ENCODE measurements around the gene RMND5A.
A peak's percentile ranks its signal among the peaks of the same experiment; 100 is the strongest.

RMND5A gene

GRCh38 chr2:86788165-86788564 lies 68.1 kb downstream of the RMND5A start:
- no peak overlapping the region for H4K91ac ChIP-seq (ENCODE audit: low read depth, low read length)
- no peak overlapping the region for H3K14ac ChIP-seq (ENCODE audit: low read length)
- H3K79me2 ChIP-seq (ENCODE audit: control insufficient read depth, insufficient read depth, low read length, poor library complexity) = no peaks in the 10 kb centered on the region
- H2AK5ac ChIP-seq (ENCODE audit: low read length) = no peak overlapping the region
- no peaks in the 10 kb centered on the region for H3K79me1 ChIP-seq (ENCODE audit: low read length)
- H3K4me1 ChIP-seq (ENCODE audit: control insufficient read depth in 1 of 2, insufficient read depth in 2 of 2, low read length in 2 of 2) = peaks cover 0 to 8% of the 10 kb centered on the region in 2 experiments
- no peak overlapping the region for H3K4ac ChIP-seq (ENCODE audit: low read depth, low read length)
- H2BK12ac ChIP-seq (ENCODE audit: low read length) = no peak overlapping the region
- DNase-seq = no peak
- H4K8ac ChIP-seq (ENCODE audit: low read depth, low read length) = no peak overlapping the region
- no peak overlapping the region for H2BK120ac ChIP-seq (ENCODE audit: insufficient read depth, low read length, poor library complexity)
- peaks cover 43% of the 10 kb centered on the region for H3K27me3 ChIP-seq (ENCODE audit: insufficient read depth, low read length)
- no peak overlapping the region for H3K4me2 ChIP-seq (ENCODE audit: low read length)
- H3K4me3 ChIP-seq (ENCODE audit: low read depth, low read length) = no peak overlapping the region
- H4K12ac ChIP-seq (ENCODE audit: low read depth, low read length) = no peak overlapping the region
- H2AFZ ChIP-seq (ENCODE audit: insufficient read depth, low read length, poor library complexity) = no peak overlapping the region
- no peak overlapping the region for H3K18ac ChIP-seq (ENCODE audit: low read length)
- H3K36me3 ChIP-seq (ENCODE audit: control insufficient read depth in 1 of 2, insufficient read depth in 2 of 2, low read length in 2 of 2) = no peaks in the 10 kb centered on the region
- no peak overlapping the region for H2BK5ac ChIP-seq (ENCODE audit: low read depth, low read length, poor library complexity)
- WGBS (ENCODE audit: extremely low coverage, insufficient coverage, insufficient read length) = no CpG with 5 or more reads among the region's 7 CpGs
- no peak overlapping the region for H3K9ac ChIP-seq (ENCODE audit: low read length)
- H3K23ac ChIP-seq (ENCODE audit: low read length) = no peak overlapping the region
- H3K27ac ChIP-seq (ENCODE audit: low read depth, low read length) = no peak overlapping the region
- peaks cover 13% of the 10 kb centered on the region for H3K9me3 ChIP-seq (ENCODE audit: insufficient read depth, low read depth, low read length)

- Histone ChIP-seq H3K14ac (ENCODE audit: low read length) (no peak overlapping the region), H3K4me1 (ENCODE audit: control insufficient read depth in 1 of 2, insufficient read depth in 2 of 2, low read length in 2 of 2) (peaks cover 0 to 8% of the 10 kb centered on the region in 2 experiments), H2BK120ac (ENCODE audit: insufficient read depth, low read length, poor library complexity) (no peak overlapping the region), H2BK5ac (ENCODE audit: low read depth, low read length, poor library complexity) (no peak overlapping the region), H3K18ac (ENCODE audit: low read length) (no peak overlapping the region), H2AK5ac (ENCODE audit: low read length) (no peak overlapping the region), H4K8ac (ENCODE audit: low read depth, low read length) (no peak overlapping the region), H3K79me2 (ENCODE audit: control insufficient read depth, insufficient read depth, low read length, poor library complexity) (no peaks in the 10 kb centered on the region), H3K27ac (ENCODE audit: low read depth, low read length) (no peak overlapping the region), H2BK12ac (ENCODE audit: low read length) (no peak overlapping the region), H2AFZ (ENCODE audit: insufficient read depth, low read length, poor library complexity) (no peak overlapping the region), H3K9ac (ENCODE audit: low read length) (no peak overlapping the region), H3K4me2 (ENCODE audit: low read length) (peak overlapping the region; percentile 34), H3K9me3 (ENCODE audit: insufficient read depth, low read depth, low read length) (peaks cover 13% of the 10 kb centered on the region), H3K27me3 (ENCODE audit: insufficient read depth, low read length) (peaks cover 43% of the 10 kb centered on the region), H3K79me1 (ENCODE audit: low read length) (no peaks in the 10 kb centered on the region), H3K4me3 (ENCODE audit: low read depth, low read length) (no peak overlapping the region), H3K36me3 (ENCODE audit: control insufficient read depth in 1 of 2, insufficient read depth in 2 of 2, low read length in 2 of 2) (no peaks in the 10 kb centered on the region), H3K23ac (ENCODE audit: low read length) (no peak overlapping the region), H4K12ac (ENCODE audit: low read depth, low read length) (no peak overlapping the region), H3K4ac (ENCODE audit: low read depth, low read length) (no peak overlapping the region), H4K91ac (ENCODE audit: low read depth, low read length) (no peak overlapping the region)
- WGBS (ENCODE audit: extremely low coverage, insufficient coverage, insufficient read length) = no CpG with 5 or more reads among the region's 64 CpGs
- no peak for DNase-seq
These were observed 69.0 kb downstream of the RMND5A start for GRCh38 chr2:86788881-86789686.

- no peak overlapping the region for H2AFZ ChIP-seq (ENCODE audit: insufficient read depth, low read length, poor library complexity)
- H3K27me3 ChIP-seq (ENCODE audit: insufficient read depth, low read length) = peaks cover 43% of the 10 kb centered on the region
- no peak overlapping the region for H3K4ac ChIP-seq (ENCODE audit: low read depth, low read length)
- H3K27ac ChIP-seq (ENCODE audit: low read depth, low read length) = no peak overlapping the region
- peaks cover 0 to 8% of the 10 kb centered on the region in 2 experiments for H3K4me1 ChIP-seq (ENCODE audit: control insufficient read depth in 1 of 2, insufficient read depth in 2 of 2, low read length in 2 of 2)
- H3K4me3 ChIP-seq (ENCODE audit: low read depth, low read length) = no peak overlapping the region
- no peak for DNase-seq
- no peak overlapping the region for H2BK5ac ChIP-seq (ENCODE audit: low read depth, low read length, poor library complexity)
- no peak overlapping the region for H3K4me2 ChIP-seq (ENCODE audit: low read length)
- H3K18ac ChIP-seq (ENCODE audit: low read length) = no peak overlapping the region
- peaks cover 13% of the 10 kb centered on the region for H3K9me3 ChIP-seq (ENCODE audit: insufficient read depth, low read depth, low read length)
- no peaks in the 10 kb centered on the region for H3K79me1 ChIP-seq (ENCODE audit: low read length)
- H3K79me2 ChIP-seq (ENCODE audit: control insufficient read depth, insufficient read depth, low read length, poor library complexity) = no peaks in the 10 kb centered on the region
- no CpG with 5 or more reads among the region's 40 CpGs for WGBS (ENCODE audit: extremely low coverage, insufficient coverage, insufficient read length)
- no peak overlapping the region for H3K23ac ChIP-seq (ENCODE audit: low read length)
- no peak overlapping the region for H3K14ac ChIP-seq (ENCODE audit: low read length)
- H4K12ac ChIP-seq (ENCODE audit: low read depth, low read length) = no peak overlapping the region
- no peaks in the 10 kb centered on the region for H3K36me3 ChIP-seq (ENCODE audit: control insufficient read depth in 1 of 2, insufficient read depth in 2 of 2, low read length in 2 of 2)
- no peak overlapping the region for H4K8ac ChIP-seq (ENCODE audit: low read depth, low read length)
- H3K9ac ChIP-seq (ENCODE audit: low read length) = no peak overlapping the region
- H2BK12ac ChIP-seq (ENCODE audit: low read length) = no peak overlapping the region
- H4K91ac ChIP-seq (ENCODE audit: low read depth, low read length) = no peak overlapping the region
- no peak overlapping the region for H2AK5ac ChIP-seq (ENCODE audit: low read length)
- no peak overlapping the region for H2BK120ac ChIP-seq (ENCODE audit: insufficient read depth, low read length, poor library complexity)
These were observed 69.6 kb downstream of the RMND5A start for GRCh38 chr2:86789687-86790133.

GRCh38 chr2:86790134-86790675 lies 70.1 kb downstream of the RMND5A start:
- no peaks in the 10 kb centered on the region for H3K79me1 ChIP-seq (ENCODE audit: low read length)
- H3K9me3 ChIP-seq (ENCODE audit: insufficient read depth, low read depth, low read length) = peaks cover 15% of the 10 kb centered on the region
- no peak overlapping the region for H3K18ac ChIP-seq (ENCODE audit: low read length)
- no peak overlapping the region for H4K12ac ChIP-seq (ENCODE audit: low read depth, low read length)
- no CpG with 5 or more reads among the region's 40 CpGs for WGBS (ENCODE audit: extremely low coverage, insufficient coverage, insufficient read length)
- no peak overlapping the region for H2AK5ac ChIP-seq (ENCODE audit: low read length)
- peak overlapping the region; percentile 47 for H3K4me2 ChIP-seq (ENCODE audit: low read length)
- no peak overlapping the region for H3K23ac ChIP-seq (ENCODE audit: low read length)
- H3K4ac ChIP-seq (ENCODE audit: low read depth, low read length) = no peak overlapping the region
- no peaks in the 10 kb centered on the region for H3K36me3 ChIP-seq (ENCODE audit: control insufficient read depth in 1 of 2, insufficient read depth in 2 of 2, low read length in 2 of 2)
- no peaks in the 10 kb centered on the region for H3K79me2 ChIP-seq (ENCODE audit: control insufficient read depth, insufficient read depth, low read length, poor library complexity)
- H3K4me1 ChIP-seq (ENCODE audit: control insufficient read depth in 1 of 2, insufficient read depth in 2 of 2, low read length in 2 of 2) = peaks cover 0 to 8% of the 10 kb centered on the region in 2 experiments
- no peak overlapping the region for H4K8ac ChIP-seq (ENCODE audit: low read depth, low read length)
- no peak overlapping the region for H2AFZ ChIP-seq (ENCODE audit: insufficient read depth, low read length, poor library complexity)
- peaks cover 43% of the 10 kb centered on the region for H3K27me3 ChIP-seq (ENCODE audit: insufficient read depth, low read length)
- DNase-seq = no peak
- no peak overlapping the region for H3K4me3 ChIP-seq (ENCODE audit: low read depth, low read length)
- H2BK12ac ChIP-seq (ENCODE audit: low read length) = no peak overlapping the region
- no peak overlapping the region for H2BK120ac ChIP-seq (ENCODE audit: insufficient read depth, low read length, poor library complexity)
- no peak overlapping the region for H4K91ac ChIP-seq (ENCODE audit: low read depth, low read length)
- H3K14ac ChIP-seq (ENCODE audit: low read length) = no peak overlapping the region
- H3K27ac ChIP-seq (ENCODE audit: low read depth, low read length) = no peak overlapping the region
- H3K9ac ChIP-seq (ENCODE audit: low read length) = no peak overlapping the region
- H2BK5ac ChIP-seq (ENCODE audit: low read depth, low read length, poor library complexity) = no peak overlapping the region
